MV-4-11 (cell line): ENCODE measurements around the gene DIS3L2.
A peak's percentile ranks its signal among the peaks of the same experiment; 100 is the strongest.
"Not testable (repeated sequence)": the region's sequence is repeated elsewhere in the genome, so short reads cannot be mapped to it uniquely, and the experiment has no call there.

Experiments
- DNase-seq: peaks from one replicate; lab custom pipeline; 2025; lab: John Stamatoyannopoulos, UW

Gene DIS3L2

DNA sequence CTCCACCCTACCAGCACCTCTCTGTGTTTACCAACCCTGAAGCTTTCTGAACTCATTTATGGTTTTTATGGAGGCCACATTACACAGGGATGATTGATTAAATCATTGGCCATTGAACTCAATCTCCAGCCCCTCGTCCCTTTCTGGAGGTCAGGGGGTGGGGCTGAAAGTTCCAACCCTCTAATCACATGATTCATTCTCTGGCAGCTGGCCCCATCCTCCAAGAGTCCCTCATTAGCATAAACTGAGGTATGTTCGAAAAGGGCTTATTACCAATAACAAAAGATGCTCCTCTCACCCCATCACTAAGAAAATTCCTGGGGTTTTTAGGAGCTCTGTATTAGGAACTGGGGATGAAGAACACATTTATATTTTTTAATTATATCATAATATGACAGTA is 92.3 kb downstream of the DIS3L2 start:
- DNase-seq: no peak

DNA sequence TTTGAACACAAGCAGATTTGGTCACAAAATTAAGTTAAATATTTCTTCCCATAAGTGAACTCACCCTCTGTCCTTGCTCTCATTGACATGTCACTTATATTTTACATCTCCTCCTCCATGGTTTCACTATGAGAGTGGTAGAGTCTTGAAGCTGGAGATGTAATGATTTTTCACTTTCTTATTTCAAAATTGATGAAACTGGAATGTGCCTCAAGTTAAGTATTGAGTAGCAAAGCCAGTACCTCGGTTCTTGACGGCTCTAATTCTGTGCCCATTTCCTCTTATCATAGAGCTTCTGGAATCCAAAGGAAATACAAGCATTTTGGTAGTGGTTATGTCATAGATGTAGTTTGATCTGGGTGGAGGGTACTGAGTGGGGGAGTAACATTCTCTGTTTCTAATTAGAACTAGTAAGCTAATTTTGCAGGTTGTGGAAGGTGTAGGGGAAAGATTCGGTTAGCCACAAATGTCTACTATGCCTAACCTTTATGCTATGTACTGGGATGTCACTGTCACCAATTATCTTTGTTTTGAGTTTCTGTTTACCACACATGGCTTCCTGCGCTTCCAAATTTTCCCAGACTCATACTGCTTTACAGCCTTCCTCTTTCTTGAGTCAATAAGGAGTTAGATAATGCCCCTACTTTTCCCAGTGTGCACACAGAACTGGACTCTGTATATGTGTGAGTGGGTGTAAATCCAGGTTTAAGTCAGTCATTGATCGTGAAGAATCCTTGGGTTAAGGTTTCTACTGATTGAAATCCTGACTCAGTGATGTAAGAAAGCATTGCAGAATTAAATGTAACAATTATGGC is 96.8 kb downstream of the DIS3L2 start:
- no peak for DNase-seq

DNA sequence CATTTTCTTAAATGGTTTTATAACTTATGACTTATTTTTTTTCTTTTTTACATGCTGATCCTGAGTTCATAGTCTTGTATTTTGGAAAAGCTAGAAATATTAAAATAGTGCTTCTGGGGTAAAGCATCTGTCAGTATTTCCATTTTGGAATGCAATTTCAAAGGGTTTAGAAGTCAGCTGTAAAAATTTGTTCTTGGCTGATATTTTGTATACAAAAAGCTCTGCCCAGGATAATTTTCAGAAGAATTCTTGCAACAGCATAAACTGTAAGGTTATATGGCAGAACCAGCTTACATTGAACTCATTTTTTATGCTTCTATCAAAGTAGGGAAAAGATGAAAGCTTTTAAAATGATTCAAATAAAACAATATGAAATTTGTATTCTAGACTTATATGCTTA is 97.4 kb downstream of the DIS3L2 start:
- no peak for DNase-seq

DNA sequence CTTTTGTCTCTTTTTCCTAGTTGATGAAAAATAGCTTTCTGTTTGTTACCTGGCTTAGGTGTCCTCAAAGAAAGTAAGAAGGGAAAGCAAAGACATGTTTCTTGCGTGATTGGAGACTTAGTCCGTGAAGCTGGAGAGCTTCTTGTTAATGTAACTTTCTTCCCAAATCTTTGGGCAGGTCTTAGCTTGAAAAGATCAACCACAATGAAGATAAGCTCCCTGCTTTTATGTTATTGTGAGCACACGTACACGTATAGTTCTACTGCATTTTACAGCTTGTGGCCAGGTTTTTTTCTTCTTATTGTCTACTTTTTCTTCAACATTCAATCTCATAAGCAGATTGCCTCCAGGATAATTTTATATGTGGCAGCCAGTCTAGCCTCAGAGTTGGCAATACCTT is 99.8 kb downstream of the DIS3L2 start:
- DNase-seq: no peak

DNA sequence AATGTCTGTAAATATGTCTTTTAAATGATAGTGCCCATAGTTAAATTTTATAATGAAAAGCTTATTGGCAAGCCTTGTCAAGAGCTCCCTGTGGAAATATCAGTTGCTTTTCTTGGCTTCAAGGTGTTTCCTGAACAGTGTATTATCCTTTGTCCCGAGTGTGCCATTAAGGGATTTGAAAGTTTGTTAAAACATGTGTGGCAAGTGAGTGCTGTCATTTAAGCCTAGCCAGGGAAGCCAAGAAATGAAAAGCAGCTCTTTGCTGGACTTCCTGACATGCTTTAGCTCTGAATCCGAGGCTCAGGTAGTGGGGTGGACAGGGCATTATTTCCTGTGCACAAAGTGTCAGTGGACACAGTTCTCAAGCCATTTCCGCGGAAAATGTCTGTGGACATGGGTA is 111.5 kb downstream of the DIS3L2 start:
- DNase-seq: no peak

DNA sequence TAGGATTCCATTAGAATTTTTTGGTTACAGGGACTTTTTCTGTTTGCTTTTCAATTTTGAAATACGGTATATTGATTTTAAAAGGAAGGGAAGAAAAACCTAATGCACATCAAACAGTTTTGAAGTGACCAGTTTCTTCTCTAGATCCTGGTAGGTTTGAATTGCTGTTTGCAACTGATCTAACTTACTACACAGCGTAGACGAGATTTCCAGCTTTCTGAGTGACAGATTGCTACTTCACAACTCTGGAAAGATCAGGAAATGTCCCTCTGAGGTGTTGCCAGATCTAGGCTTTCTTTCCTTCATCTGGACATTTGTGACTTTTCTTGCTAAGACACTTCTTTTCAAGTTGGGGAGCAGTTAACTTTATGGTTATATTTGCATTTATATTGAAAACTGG is 112.2 kb downstream of the DIS3L2 start:
- no peak for DNase-seq

DNA sequence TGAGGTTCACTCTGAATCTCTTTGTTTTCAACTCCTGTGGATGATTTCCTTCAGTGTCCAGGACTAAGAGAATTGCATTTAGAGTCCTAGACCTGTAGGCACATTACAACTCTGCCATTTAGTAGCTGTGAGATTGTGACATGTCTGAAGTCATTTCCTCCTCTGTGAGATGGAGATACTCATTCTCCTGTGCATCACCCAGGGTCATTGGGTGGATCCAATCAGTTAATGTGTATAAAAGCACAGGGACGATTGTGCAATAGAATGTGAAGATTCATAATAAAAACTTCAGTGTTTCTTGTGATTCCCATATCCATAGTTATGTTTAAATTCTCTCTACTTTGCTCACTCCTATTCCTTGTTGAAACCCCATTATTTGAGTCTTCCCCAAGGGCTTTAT is 113.6 kb downstream of the DIS3L2 start:
- DNase-seq: peak; percentile 64

DNA sequence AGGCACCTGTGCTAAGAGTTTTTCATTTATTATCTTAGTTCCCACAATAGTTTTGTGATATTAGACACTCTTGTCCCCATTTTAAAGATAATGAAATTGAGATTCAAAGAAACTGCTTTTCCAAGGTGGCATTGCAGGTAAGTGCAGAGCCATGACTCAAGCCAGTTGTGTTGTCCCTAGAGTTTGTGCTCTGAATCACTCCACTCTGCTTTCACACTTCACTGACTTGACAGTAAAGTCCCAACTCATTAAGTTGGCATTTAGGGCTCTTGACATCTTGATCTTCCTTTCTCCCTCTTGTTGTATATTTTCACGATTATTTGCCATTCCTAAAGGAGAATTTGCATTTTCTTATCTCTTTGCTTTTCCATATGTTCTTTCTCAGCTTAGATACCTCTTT is 114.3 kb downstream of the DIS3L2 start:
- no peak for DNase-seq

DNA sequence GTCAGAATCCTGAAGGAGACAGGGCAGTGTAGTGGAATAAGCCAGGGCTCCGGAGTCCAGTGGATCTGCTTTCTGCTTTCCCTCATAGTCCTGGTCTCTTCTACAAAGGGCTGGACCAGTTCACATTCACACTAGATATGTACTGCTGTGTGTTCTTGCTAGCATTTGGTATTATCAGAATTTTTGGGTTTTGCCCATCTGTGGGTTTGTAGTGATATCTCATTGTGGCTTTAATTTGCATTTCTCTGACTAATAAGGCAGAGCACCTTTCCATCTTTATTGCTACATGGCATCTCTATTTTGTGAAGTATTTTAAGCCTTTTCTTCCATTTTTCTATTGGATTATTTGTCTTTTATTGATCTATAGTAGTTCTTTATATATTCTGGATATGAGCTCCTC is 114.8 kb downstream of the DIS3L2 start:
- DNase-seq: no peak

DNA sequence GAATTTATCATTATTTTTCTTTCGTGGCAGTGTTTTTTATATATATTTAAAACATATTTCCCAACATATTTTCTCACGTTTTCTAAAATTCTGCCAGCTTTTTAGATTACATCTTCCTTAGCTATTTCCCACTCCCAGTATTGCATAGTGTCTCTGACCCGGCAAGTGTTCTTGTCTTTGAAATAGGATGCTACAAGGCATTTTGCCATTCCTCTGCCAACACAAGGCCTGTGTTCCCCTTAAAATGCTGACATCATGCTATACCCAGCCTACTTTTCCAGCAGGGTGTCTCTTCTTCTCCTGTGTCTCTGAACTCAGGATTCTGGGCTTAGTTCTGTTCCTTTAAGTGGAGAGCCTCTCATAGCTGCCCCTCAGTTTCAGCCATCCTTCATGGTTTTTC is 115.2 kb downstream of the DIS3L2 start:
- no peak for DNase-seq

DNA sequence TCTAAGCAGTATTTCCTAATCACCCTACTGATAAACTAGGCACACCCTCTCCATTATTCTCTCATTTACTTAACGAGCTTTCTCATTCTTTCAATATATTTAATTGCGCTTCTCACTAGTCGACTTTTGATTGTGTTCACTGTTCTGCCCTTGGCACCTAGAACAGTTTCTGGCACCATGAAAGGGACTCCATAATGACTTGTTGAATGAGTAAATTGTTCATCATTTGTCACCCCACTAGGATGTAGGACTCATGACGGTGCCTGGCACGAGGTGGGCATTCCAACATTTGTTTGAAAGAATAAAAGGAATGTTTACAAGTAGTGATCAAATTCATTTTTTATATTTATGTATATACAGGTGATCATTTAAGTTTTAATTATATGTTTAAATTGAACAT is 123.7 kb downstream of the DIS3L2 start:
- DNase-seq: no peak

DNA sequence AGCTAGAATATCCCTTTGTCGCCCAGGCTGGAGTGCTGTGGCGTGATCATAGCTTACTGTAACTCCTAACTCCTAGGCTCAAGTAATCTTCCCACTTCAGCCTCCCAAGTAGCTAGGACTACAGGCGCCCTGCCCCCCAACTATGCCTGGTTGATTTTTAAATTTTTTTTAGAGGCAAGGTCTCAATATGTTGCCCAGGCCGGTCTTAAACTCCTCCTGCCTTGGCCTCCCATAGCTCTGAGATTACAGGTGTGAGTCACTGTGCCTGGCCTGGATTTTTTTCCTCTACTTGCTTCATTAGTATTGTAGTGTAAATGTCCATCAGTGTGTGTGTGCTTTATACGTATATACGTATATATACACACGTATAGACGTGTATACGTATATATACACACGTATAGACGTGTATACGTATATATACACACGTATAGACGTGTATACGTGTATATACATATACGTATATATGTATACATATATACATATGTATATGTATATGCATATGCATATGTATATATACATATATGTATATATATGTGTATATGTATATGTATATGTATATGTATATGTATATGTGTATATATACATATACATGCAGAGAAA is 124.4 kb downstream of the DIS3L2 start:
- DNase-seq: no peak

DNA sequence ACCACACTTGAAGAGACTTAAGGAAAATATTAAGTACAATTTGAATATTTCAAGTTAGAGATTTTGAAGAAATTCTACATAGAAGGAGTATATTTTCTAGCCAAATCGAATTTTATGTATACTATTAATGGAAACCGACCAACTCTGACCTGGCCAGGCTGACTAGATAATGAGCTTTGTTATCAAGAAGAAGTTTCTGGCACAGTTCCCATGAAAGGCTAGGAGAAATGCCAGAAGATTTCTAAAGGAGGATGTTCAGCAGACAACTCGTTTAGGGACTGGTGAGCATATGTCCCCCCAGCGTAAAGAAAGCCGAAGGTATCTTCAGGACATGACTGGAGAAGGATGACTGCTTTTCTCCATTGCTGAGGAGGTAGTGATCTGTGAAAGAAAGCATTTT is 127.3 kb downstream of the DIS3L2 start:
- DNase-seq: no peak

DNA sequence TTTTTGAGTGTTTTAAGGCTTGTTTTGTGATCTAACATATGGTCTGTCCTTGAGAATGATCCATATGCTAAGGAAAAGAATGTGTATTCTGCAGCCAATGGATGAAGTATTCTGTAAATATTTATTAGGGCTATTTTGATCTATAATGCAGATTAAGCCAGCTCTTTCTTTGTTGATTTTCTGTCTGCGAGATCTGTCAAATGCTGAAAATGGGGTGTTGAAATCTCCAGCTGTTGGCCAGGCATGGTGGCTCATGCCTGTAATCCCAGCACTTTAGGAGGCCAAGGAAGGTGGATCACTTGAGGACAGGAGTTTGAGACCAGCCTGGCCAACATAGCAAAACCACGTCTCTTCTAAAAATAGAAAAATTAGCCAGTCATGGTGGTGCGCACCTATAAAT is 132.7 kb downstream of the DIS3L2 start:
- DNase-seq: no peak

DNA sequence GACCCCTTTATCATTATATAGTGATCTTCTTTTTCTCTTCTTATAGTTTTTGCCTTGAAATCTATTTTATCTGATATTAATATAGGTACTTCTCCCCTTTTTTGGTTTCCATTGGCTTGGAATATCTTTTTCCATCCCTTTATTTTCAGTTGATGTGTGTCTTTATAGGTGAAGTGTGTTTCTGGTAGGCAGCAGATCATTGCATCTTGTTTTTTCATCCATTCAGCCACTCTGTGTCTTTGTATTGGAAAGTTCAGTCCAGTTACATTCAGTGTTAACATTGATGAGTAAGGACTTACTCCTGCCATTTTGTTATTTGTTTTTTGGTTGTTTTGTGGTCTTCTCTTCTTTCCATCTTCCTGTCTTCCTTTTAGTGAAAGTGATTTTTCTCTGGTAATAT is 133.4 kb downstream of the DIS3L2 start:
- no peak for DNase-seq

DNA sequence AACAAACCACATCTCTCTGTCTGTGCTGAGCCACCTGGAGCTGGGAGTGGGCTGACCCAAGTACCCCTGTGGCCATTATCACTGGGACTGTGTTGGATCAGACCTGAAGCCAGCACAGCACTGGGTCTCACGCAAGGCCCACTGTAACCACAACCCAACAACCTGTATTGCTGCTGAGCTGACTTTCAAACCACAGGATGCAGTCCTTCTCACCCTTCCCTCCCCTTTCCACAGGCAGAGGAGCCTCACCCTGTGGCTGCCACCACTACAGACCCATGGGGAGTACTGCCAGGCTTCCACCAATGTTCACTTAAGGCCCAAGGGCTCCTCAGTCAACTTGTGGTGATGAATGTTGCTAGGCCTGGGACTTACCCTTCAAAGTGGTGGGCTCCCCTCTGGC is 135.7 kb downstream of the DIS3L2 start:
- no peak for DNase-seq

DNA sequence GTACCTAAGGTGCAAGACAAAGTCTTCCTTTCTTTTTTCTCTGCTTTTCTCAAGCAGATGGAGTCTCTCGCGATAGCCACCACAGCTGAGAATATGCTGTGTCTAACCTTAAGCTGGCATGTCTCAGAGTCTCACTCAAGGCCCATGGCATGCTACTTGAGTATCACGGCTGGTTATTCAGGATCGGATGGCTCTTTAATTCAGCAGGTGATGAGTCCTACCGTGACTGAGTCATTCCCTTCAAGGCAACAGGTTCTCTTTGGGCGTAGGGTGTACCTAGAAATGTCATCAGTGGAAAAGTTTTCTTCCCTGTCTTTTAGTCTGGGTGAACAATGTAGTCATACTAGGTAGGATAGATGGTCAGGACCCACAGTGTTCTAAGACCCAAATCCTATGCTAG is 136.2 kb downstream of the DIS3L2 start:
- no peak for DNase-seq

DNA sequence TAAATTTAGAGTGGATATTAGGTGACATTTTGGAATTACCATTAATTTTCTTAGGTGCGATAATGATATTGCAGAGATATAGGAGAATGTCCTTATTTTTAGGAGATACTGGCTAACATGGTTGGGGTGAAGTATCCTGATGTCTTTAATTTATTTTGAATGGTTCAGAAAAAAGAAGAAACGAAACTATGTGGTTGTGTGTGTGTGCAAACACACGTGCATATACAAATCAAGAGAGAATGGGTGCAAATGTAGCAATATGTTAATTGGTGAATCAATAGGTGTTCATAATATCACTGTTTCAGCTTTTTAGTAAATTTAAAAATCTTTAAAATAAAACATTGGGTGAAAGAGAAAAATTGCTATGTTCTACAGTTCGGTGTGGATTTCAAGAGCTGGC is 140.9 kb downstream of the DIS3L2 start:
- peak; percentile 72 for DNase-seq

DNA sequence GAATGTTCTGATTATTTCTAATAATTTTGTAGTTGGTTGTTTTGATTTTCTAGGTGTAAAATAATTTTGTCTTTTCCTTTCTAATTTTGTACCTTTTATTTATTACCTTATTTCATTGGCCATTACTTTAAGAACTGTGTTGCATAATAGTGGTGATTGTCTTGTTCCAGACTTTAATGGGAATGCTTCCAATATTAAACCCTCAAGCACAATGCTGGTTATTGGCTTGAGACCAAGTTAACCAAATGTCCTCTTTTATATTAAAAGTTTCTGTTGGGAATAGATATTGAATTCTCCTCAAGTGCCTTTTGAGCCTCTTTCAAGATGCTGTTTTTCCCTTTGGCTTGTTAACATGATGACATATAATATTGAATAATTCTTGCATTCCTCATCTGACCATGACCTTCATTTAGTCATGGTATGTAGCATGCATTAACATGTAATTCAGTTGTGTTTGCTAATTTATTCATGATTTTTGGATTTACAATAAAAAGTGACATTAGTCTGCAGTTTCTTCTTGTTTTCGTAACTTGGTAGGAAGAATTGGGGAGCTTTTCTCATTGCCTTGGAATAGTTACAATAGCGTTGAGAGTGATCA is 141.7 kb downstream of the DIS3L2 start:
- no peak for DNase-seq

DNA sequence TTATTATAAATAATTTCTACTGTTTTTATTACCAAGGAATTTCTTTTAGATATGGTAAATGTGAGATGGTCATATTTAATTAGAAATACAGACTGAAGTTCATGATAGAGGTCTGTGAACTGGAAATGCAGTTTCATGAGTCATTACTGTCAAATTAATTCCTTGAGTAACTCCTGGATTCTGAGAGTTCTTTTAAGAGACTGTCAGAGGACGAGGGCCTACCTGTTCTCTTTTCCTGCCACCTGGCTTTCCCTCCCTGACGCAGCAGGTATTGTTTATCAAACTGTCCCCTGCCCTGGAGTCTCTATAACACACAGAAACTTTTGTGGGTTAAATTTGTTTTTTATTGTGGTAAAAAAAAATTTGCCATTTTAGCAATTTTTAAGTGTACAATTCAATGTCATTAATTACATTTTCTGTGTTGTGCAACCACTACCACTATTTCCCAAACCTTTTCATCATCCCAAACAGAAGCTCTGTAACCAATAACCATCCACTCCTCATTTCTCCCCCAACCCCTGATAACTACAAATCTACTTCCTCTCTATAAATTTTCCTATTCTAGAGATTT is 142.6 kb downstream of the DIS3L2 start:
- peak; percentile 13 for DNase-seq

DNA sequence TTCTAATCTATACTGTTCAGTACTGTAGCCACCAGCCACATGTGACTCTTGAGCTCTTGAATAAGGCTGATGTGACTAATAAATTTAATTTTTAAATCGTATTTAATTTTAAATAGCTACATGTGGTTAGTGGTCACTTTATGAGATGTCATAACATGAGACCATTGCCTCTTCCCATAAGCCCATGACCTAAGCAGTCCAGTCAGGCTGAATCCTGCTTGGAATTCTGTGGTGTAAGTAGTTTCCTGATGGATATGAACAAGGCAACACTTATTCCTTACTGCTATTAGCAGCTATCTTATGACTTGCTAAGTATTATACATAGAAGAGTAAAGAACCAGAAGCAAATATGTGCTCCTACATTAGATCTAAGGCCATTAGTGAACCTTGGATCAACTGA is 150.0 kb downstream of the DIS3L2 start:
- no peak for DNase-seq

DNA sequence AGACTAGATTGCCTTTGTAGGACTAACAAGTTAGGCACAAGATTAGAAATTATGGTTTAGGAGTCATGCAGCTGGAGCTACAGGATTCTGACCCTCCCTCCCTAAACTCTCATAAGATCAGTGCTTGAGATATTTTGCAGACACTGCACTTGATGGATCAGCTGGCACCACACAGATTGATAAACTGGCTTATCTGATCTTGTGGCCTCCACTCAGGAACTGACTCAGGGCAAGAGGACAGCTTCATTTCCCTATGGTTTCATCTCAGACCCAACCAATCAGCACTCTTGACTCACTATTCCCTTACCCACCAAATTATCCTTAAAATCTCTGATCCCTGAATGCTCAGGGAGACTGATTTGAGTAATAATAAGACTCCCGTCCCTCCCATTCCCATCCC is 152.3 kb downstream of the DIS3L2 start:
- DNase-seq: no peak

DNA sequence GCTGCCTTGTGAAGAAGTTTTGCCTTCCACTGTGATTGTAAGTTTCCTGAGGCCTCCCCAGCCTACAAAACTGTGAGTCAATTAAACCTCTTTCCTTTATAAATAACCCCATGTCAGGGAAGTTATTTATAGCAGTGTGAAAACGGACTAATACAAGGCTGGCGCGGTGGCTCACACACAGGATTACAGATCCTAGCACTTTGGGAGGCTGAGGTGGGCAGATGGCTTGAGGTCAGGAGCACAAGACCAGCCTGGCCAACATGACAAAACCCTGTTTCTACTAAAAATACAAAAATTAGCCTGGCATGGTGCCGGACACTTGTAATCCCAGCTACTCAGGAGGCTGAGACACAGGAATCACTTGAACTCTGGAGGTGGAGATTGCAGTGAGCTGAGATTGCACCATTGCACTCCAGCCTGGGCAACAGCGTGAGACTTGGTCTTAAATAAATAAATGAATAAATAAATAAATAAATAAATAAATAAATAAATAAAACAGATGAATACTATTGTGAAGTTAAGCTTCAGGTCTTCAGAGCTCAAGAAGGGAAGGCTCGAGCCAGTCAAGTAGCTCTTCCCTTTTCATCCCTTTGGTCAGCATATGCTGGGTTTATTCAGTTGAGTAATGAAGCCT is 154.3 kb downstream of the DIS3L2 start:
- not testable (repeated sequence) for DNase-seq
